HG03095 (cell line): ENCODE measurements around the gene CPLX3.

ENCODE experiments used
- ATAC-seq: cut with Tn5 transposase; IDR thresholded peaks from one replicate; pipeline ENCODE4 v1.9.1; 2021; ENCODE audit warnings: moderate library complexity; ENCODE audit not compliant: unreplicated experiment

The CPLX3 gene

GRCh38 chr15:74843891-74844299 is 17.5 kb downstream of the CPLX3 start:
- ATAC-seq: no peak

DNA sequence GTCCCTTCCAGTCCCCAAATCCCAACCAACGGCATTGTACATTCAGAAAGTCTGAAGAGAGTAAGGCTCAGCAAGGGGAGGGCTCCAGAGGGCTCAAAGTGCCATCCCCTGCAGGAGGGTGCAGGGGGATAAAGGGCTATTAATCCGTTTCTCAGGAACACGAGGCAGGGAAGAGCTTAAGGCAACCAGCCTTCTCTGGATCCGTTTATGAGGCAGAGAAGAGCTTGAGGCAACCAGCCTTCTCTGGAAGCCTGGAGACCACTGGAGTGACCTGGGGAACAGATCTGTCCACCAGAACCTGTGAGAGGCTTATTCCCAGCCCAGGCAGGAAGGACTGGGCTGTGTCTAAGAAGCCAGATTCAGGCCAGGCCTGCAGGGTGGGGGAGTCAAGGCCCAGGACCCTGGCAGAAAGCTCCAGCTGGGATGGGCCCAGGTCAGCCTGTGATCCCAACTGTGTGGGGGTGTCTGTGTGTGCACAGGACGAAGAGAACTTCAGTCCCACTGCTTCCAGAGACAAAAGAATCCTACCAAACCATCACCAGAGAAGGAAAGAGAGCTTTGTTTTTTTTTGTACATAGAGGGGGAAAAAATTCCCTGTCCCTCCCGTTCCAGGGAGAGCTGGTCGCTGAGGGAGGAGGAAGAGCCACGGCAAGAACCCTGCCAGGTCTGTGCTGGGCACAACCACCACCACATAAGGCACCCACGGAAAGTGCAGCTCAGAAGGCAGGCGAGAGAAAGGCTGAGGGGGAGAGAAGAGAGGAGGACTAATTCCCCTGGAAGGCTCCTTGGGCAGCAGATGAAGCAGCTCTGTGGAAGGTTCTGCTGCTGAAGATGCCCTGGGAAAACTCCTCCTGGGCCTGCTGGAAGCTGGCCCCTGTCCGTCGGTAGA is 18.1 kb downstream of the CPLX3 start:
- no peak for ATAC-seq

DNA sequence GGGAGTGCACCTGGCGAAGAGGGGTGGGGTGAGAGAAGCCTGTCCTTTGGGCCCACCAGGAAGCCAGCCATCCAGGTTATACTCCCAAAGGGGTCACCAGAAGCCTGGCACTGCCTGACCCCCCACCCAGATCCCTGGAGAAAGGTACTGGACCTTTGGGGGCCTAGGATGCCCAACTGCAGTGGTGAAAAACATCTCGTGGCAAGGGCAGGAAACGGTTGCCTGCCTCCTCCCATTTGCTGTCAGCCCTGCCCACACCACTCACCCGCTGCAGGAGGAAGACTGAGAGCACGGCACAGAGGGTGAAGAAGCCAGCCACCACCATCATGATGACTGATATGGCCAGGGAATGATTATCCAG is 18.8 kb downstream of the CPLX3 start:
- ATAC-seq: no peak

DNA sequence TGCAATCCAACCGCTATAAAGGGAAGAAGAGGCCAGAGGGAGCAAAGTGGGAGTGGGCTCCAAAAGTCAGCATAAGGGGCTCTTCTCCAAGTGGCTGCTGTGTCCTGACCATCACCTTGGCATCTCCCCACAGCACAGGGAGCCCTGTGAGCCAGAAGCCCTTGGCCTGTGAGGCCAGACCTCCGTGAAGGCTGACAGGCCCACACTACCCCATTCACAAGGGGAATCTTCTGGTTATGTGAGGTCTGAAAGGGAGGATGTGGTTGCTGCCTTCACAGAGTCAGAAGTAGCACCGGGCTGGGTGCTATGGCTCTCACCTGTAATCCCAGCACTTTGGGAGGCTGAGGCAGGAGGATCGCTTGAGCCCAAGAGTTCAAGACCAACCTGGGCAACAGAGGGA is 19.2 kb downstream of the CPLX3 start:
- ATAC-seq: no peak

GRCh38 chr15:74847432-74847831 is 21.0 kb downstream of the CPLX3 start:
- ATAC-seq: no peak

- ATAC-seq: no peak
Observed at GRCh38 chr15:74850393-74850792, 24.0 kb downstream of the CPLX3 start.

- ATAC-seq: no peak
Observed at GRCh38 chr15:74851960-74852359, 25.5 kb downstream of the CPLX3 start.

- ATAC-seq: no peak
Observed at GRCh38 chr15:74854453-74855022, 28.1 kb downstream of the CPLX3 start.

DNA sequence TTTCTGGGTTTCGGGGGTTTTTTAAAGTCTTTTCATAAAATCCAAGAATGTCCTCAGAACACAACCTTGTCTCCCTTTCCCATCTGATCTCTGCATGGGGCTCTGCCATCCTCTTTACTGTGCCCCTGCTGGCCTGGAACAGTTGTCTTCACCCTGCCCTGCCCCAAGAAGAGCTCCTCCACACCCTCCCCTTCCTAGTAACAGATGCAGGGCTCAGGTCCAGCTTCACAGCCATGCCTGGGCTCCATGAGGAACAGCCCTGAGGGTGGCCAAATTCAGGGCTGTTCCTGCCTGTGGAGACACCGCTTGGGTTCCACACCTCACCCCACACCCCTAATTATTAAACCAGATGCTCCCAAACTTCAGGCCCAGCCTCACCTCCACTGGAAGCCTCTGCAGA is 29.4 kb downstream of the CPLX3 start:
- no peak for ATAC-seq

- ATAC-seq: no peak
Observed at GRCh38 chr15:74856537-74856936, 30.1 kb downstream of the CPLX3 start.

- ATAC-seq: peak; percentile 72
Observed at GRCh38 chr15:74857082-74857655, 30.7 kb downstream of the CPLX3 start.

GRCh38 chr15:74857671-74858368 is 31.4 kb downstream of the CPLX3 start:
- ATAC-seq: peak; percentile 4

GRCh38 chr15:74858369-74858740 is 31.9 kb downstream of the CPLX3 start:
- ATAC-seq: no peak

DNA sequence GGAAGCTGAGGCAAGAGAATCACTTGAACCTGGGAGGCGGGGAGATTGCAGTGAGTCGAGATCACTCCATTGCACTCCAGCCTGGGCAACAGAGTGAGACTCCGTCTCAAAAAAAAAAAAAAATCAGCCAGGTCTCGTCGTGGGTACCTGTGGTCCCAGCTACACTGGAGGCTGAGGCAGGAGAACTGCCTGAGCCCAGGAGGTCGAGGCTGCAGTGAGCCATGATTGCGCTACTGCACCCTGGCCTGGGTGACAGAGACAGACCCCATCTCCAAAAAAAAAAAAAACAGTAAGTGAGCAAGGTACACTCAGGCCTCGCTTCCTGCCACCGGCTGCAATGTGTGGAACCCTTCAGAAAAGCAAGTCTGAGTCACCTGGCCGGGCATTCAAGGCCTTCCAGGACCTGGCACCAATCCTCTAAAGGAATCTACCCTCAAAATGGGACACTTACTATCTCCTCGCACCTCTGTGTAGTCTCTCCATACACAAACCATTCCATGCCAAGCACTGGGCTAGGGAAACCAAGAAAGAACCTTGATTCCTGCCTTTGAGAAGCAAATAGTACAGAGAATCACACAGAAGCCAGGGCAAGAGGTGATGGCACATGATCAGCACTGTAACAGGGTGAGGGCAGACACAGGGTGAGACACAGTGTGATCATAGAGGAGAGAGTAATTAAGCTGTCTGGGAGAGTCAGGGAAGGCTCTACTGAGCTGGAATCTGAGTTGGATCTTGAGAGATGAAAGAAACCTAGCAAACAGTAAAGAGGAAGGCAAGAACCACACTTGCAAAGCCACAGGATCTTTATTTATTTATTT is 37.0 kb downstream of the CPLX3 start:
- ATAC-seq: no peak

GRCh38 chr15:74864296-74864695 is 37.9 kb downstream of the CPLX3 start:
- no peak for ATAC-seq

- ATAC-seq: no peak
Observed at GRCh38 chr15:74865316-74865715, 38.9 kb downstream of the CPLX3 start.

DNA sequence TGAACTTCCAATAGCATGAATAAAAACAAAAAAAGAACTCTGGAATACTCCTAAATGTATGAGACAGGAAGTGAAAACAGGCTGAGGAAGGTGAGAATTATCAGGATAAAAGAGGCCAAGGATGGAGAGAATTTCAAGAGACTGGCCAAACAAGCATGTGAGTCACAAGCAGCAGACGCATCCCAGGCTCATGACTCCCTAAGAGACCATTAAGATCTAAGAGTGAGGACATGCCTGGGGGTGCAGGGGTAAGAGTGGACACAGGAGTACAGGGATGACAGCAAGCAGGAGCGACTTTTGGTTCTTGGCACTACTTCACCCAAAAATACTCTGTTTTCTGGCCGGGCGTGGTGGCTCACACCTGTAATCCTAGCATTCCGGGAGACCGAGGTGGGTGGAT is 39.7 kb downstream of the CPLX3 start:
- no peak for ATAC-seq

DNA sequence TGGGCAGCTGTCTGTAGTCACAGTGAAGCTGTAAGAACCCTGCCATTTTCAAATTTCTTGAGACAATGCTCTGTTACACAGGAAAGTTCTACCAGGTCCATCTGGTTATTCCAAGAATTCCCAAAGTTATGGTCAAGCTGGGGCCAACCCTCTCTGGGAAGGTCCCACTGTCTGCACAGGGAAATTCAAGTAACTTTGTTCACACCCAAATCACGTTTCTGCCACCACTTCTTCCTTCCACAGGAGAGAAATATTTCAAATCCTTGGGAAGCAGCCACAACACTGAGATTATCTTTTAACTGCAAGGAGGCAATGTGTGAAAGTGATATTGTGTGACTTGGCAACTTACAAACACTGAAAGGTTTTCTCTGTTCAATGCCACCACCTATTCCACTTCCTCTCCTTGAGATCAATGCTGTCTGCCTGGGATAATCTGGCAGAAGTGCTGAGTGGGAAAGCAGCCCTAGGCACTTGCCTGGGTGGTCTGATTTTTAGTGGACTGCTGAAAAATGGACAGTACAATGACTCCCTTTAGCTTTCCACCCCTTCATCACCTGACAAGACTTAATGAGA is 41.1 kb downstream of the CPLX3 start:
- ATAC-seq: no peak

- no peak for ATAC-seq
Observed at GRCh38 chr15:74868059-74868458, 41.6 kb downstream of the CPLX3 start.

GRCh38 chr15:74869372-74869725 is 42.9 kb downstream of the CPLX3 start:
- no peak for ATAC-seq
